Measurements from ENCODE around the gene PLEKHG1.

Gene PLEKHG1

DNA sequence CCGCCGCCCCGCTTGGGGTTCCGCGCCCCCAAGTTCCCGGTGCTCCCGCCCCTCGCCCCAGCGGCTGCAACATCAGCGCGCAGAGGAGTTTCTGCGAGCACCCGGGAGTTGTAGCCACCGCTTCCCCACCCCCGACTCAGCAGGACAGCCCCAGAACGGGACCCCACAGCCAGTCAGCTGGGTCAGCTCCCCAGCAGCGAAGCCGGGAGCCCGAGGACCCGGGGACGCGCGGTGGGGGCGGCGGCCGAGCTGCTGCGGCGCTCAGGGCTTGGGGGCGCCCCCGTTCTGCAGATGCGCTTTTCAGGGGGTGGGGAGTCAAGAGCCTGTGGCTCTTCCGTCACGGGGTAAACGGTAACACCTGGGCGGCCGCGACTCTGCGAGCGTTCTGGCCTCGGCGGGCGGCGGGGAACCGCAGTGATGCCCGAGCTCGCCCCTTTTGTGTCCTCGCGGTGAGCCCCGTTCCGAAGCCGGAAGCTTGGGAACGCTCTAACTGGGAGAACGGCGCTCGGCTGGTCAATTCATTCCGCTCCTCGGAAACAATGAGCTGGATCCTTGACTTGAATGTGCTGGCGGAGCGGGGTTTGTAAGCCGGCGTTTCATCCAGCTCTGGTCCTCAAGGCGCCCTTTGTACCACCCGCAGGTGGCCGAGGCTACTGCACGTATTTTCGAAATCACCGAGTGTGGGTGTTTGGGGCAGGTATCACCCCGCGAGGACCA, 774 bp downstream of the PLEKHG1 start:
- H3K27me3 ChIP-seq (ENCODE audit: control insufficient read depth in 2 of 2, insufficient read depth in 2 of 2, low read length in 2 of 2), result no peaks in the 10 kb centered on the region
- no peaks in the 10 kb centered on the region for H3K36me3 ChIP-seq (ENCODE audit: control insufficient read depth in 2 of 2, insufficient read depth in 2 of 2, low read length in 2 of 2)
- H3K4me3 ChIP-seq (ENCODE audit: low read length in 2 of 2), result peak overlapping the region; percentile 78 to 79
- H3K27ac ChIP-seq (ENCODE audit: low read depth in 2 of 2, low read length in 2 of 2), result peak overlapping the region; percentile 88 to 89
- H3K4me1 ChIP-seq (ENCODE audit: control insufficient read depth in 2 of 2, insufficient read depth in 2 of 2, low read length in 2 of 2), result peaks cover 15 to 24% of the 10 kb centered on the region in 2 donors
- H3K9ac ChIP-seq (ENCODE audit: low read depth in 1 of 2, low read length in 2 of 2), result peak overlapping the region; percentile 54 to 84
- no peaks in the 10 kb centered on the region for H3K9me3 ChIP-seq (ENCODE audit: control insufficient read depth in 2 of 2, low read length in 2 of 2)

DNA sequence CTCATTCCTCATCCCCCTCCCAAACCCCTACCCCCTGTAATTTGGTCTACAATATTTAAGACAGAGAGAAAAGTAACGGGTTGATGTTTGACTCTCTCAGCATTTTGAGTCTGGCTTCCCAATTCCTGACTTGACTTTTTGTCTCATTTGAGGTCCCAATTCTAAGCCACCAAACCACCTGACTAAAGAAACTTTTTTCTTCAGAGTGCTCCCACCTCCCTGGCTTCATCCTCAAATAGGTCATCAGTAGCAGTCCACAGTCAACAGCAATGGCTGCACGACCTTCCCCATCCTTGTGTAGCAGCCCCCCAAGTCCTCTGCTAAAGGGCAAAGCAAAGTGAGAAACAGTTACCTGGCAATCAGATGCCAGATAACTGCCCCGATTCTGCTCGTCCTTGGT, 1.8 kb downstream of the PLEKHG1 start:
- Histone ChIP-seq H3K9ac (ENCODE audit: low read depth in 1 of 2, low read length in 2 of 2) (peak overlapping the region in 1 of 2 donors; percentile 84), H3K27ac (ENCODE audit: low read depth in 2 of 2, low read length in 2 of 2) (no peak overlapping the region), H3K9me3 (ENCODE audit: control insufficient read depth in 2 of 2, low read length in 2 of 2) (no peaks in the 10 kb centered on the region), H3K27me3 (ENCODE audit: control insufficient read depth in 2 of 2, insufficient read depth in 2 of 2, low read length in 2 of 2) (no peaks in the 10 kb centered on the region), H3K36me3 (ENCODE audit: control insufficient read depth in 2 of 2, insufficient read depth in 2 of 2, low read length in 2 of 2) (no peaks in the 10 kb centered on the region), H3K4me3 (ENCODE audit: low read length in 2 of 2) (peak overlapping the region in 1 of 2 donors; percentile 78), H3K4me1 (ENCODE audit: control insufficient read depth in 2 of 2, insufficient read depth in 2 of 2, low read length in 2 of 2) (peaks cover 11 to 23% of the 10 kb centered on the region in 2 donors)

DNA sequence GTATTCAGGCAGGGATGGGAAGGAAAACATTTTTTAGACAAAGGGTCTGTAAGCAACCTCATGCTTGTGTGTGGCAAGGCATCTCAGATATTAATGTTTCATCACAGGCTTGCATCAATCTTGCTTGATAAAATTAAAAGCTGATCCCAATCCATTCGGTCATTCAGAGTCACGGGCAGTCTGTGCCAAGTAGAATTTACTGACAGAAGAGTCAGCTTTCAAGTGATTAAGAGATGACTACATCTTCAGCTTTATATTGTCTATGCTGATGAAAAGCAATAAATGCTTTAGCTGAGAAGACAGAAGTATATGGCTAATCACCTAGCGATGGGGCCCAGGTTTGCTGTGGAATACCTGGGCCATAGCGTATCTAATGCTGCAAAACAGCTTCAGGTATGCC, 3.5 kb downstream of the PLEKHG1 start:
- H3K4me3 ChIP-seq (ENCODE audit: low read length in 2 of 2), result no peak overlapping the region
- H3K27me3 ChIP-seq (ENCODE audit: control insufficient read depth in 2 of 2, insufficient read depth in 2 of 2, low read length in 2 of 2), result no peaks in the 10 kb centered on the region
- no peaks in the 10 kb centered on the region for H3K36me3 ChIP-seq (ENCODE audit: control insufficient read depth in 2 of 2, insufficient read depth in 2 of 2, low read length in 2 of 2)
- H3K4me1 ChIP-seq (ENCODE audit: control insufficient read depth in 2 of 2, insufficient read depth in 2 of 2, low read length in 2 of 2), result peaks cover 4 to 10% of the 10 kb centered on the region in 2 donors
- H3K9me3 ChIP-seq (ENCODE audit: control insufficient read depth in 2 of 2, low read length in 2 of 2), result no peaks in the 10 kb centered on the region
- H3K27ac ChIP-seq (ENCODE audit: low read depth in 2 of 2, low read length in 2 of 2), result no peak overlapping the region
- H3K9ac ChIP-seq (ENCODE audit: low read depth in 1 of 2, low read length in 2 of 2), result no peak overlapping the region

DNA sequence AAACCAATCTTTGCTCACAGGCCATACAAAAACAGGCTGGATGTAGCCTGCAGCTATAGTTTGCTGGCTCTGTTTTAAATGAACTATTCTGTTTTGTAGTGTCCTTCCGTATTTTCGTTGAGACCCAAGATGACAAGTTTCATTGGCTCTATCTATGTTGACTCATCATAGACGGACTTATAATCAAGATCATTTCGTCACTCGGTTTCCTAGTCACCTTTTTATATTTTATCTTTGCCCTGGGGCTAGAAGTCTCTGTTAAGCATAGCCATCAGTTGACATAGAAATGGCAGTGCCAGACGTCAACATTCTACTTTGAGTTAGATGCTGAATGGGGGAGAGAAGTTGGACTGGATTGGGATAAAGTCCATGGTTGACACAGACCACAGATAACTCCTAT, 4.8 kb downstream of the PLEKHG1 start:
- Histone ChIP-seq H3K36me3 (ENCODE audit: control insufficient read depth in 2 of 2, insufficient read depth in 2 of 2, low read length in 2 of 2) (no peaks in the 10 kb centered on the region), H3K27me3 (ENCODE audit: control insufficient read depth in 2 of 2, insufficient read depth in 2 of 2, low read length in 2 of 2) (no peaks in the 10 kb centered on the region), H3K4me1 (ENCODE audit: control insufficient read depth in 2 of 2, insufficient read depth in 2 of 2, low read length in 2 of 2) (no peaks in the 10 kb centered on the region), H3K9me3 (ENCODE audit: control insufficient read depth in 2 of 2, low read length in 2 of 2) (no peaks in the 10 kb centered on the region), H3K4me3 (ENCODE audit: low read length in 2 of 2) (no peak overlapping the region), H3K9ac (ENCODE audit: low read depth in 1 of 2, low read length in 2 of 2) (no peak overlapping the region), H3K27ac (ENCODE audit: low read depth in 2 of 2, low read length in 2 of 2) (no peak overlapping the region)

DNA sequence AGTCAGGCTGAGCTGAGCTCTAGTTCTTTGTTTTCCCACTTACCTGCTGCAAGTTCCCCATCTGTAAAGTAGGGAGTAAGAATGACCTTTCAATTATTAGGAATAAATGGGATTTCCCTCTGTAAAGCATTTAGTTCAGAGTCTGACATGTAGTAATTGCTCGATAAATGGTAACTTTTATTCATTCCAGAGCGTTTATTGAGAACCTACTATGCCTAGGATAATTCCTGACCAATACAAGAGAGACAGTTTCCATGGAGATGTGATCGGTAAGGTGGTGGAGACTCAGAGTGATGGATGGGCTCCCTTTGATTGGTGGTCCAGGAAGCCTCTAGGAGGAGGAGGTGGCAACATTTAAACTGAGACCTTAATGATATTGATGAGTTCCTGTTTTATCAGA, 5.6 kb downstream of the PLEKHG1 start:
- Histone ChIP-seq H3K36me3 (ENCODE audit: control insufficient read depth in 2 of 2, insufficient read depth in 2 of 2, low read length in 2 of 2) (no peaks in the 10 kb centered on the region), H3K9me3 (ENCODE audit: control insufficient read depth in 2 of 2, low read length in 2 of 2) (no peaks in the 10 kb centered on the region), H3K4me3 (ENCODE audit: low read length in 2 of 2) (no peak overlapping the region), H3K4me1 (ENCODE audit: control insufficient read depth in 2 of 2, insufficient read depth in 2 of 2, low read length in 2 of 2) (no peaks in the 10 kb centered on the region), H3K9ac (ENCODE audit: low read depth in 1 of 2, low read length in 2 of 2) (no peak overlapping the region), H3K27ac (ENCODE audit: low read depth in 2 of 2, low read length in 2 of 2) (no peak overlapping the region), H3K27me3 (ENCODE audit: control insufficient read depth in 2 of 2, insufficient read depth in 2 of 2, low read length in 2 of 2) (no peaks in the 10 kb centered on the region)

DNA sequence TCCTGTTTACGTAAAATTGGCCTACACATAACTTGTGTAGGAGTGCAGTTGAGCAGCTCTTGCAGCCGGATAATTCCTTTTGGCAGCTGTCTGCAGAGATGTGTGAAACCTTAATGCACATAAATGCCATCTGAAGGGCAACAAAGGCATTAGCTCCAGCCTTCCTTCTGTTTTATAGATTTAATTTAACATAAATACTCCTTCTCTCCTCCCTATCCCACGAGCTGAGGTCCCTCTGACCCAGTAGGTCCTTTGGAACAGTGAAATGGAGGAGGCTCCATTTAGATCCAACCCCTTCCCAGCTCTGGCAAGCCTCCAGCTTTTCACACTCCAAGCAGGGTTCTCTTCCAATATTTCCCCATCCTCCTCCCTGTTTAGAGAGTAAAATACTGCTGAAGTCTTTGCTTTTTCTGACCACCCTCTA, 6.5 kb downstream of the PLEKHG1 start:
- Histone ChIP-seq H3K9me3 (ENCODE audit: control insufficient read depth in 2 of 2, low read length in 2 of 2) (no peaks in the 10 kb centered on the region), H3K4me3 (ENCODE audit: low read length in 2 of 2) (no peak overlapping the region), H3K4me1 (ENCODE audit: control insufficient read depth in 2 of 2, insufficient read depth in 2 of 2, low read length in 2 of 2) (no peaks in the 10 kb centered on the region), H3K27me3 (ENCODE audit: control insufficient read depth in 2 of 2, insufficient read depth in 2 of 2, low read length in 2 of 2) (no peaks in the 10 kb centered on the region), H3K9ac (ENCODE audit: low read depth in 1 of 2, low read length in 2 of 2) (no peak overlapping the region), H3K36me3 (ENCODE audit: control insufficient read depth in 2 of 2, insufficient read depth in 2 of 2, low read length in 2 of 2) (no peaks in the 10 kb centered on the region), H3K27ac (ENCODE audit: low read depth in 2 of 2, low read length in 2 of 2) (no peak overlapping the region)

DNA sequence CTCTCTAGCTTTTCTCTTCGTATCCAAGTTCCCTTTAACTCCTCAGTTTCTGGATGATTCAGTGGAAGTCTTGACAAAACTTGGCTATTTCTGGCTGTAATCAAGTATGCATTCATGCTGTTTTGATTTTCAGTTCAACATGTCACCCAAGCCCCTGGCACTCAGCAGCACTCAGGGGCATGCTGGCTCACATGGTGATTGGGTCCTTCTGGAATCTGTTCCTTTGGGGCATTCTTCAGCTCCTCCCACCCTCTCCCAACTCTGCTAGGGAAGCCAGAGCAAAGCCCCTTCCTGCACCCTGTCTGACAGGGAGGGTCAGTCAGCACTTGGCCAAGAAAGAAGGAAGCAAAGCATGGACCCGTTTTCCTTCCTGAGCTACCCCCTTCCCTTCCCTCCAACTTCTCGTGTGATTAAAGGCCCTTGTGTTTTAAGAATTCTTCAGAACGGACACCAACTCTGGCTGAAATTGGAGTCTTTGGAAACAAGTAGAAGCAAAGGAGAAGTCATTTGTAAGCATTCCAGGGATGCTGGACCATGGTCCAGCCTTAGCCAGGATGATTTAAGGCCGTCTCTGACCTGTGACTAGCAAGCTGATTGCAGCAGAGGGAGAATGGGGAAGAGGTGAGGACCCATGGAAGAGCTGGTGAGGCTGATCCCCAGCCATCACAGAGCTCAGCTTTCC, 7.1 kb downstream of the PLEKHG1 start:
- no peaks in the 10 kb centered on the region for H3K9me3 ChIP-seq (ENCODE audit: control insufficient read depth in 2 of 2, low read length in 2 of 2)
- H3K36me3 ChIP-seq (ENCODE audit: control insufficient read depth in 2 of 2, insufficient read depth in 2 of 2, low read length in 2 of 2), result no peaks in the 10 kb centered on the region
- no peaks in the 10 kb centered on the region for H3K4me1 ChIP-seq (ENCODE audit: control insufficient read depth in 2 of 2, insufficient read depth in 2 of 2, low read length in 2 of 2)
- no peak overlapping the region for H3K4me3 ChIP-seq (ENCODE audit: low read length in 2 of 2)
- no peak overlapping the region for H3K9ac ChIP-seq (ENCODE audit: low read depth in 1 of 2, low read length in 2 of 2)
- no peaks in the 10 kb centered on the region for H3K27me3 ChIP-seq (ENCODE audit: control insufficient read depth in 2 of 2, insufficient read depth in 2 of 2, low read length in 2 of 2)
- H3K27ac ChIP-seq (ENCODE audit: low read depth in 2 of 2, low read length in 2 of 2), result no peak overlapping the region

DNA sequence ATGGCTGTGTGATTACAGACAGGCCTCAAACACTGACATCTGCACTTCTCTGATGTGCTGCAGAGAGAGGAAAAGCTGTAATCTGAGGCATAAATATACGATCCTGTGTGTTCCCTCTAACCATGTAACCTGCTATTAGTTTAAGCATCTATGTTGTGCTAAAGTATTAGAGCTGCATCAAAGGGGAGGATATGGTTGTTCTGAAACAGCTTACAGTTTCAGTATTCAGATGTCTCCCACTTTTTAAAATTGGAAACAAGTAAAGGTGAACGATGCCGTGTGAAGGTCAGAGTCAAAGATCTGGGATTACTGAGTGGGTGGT, 7.6 kb downstream of the PLEKHG1 start:
- Histone ChIP-seq H3K4me1 (ENCODE audit: control insufficient read depth in 2 of 2, insufficient read depth in 2 of 2, low read length in 2 of 2) (no peaks in the 10 kb centered on the region), H3K27ac (ENCODE audit: low read depth in 2 of 2, low read length in 2 of 2) (no peak overlapping the region)

DNA sequence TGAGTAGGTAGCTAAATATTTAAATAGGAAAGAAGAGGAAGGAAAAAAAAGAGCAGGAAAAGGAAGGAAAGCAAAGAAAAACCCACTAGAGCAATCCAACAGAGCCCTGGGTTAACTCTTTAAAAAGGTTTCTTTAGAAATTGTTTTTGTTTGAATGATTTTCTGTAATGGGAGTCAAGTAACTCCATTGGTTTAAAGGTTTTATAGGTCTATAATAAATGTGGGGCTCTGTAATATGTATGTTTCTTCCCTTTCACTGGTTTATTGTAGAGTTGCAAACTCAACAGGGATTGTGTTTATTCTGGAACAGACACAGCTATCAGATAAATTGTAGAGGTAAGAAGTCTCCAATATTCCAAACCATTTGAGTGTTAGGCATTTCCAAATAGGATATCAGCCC, 10.9 kb downstream of the PLEKHG1 start:
- no peak overlapping the region for H3K27ac ChIP-seq (ENCODE audit: low read depth in 2 of 2, low read length in 2 of 2)

More for the DNA sequence above, 7.6 kb downstream of the PLEKHG1 start:
- Histone ChIP-seq H3K9ac (ENCODE audit: low read depth in 1 of 2, low read length in 2 of 2) (no peak overlapping the region), H3K27me3 (ENCODE audit: control insufficient read depth in 2 of 2, insufficient read depth in 2 of 2, low read length in 2 of 2) (no peaks in the 10 kb centered on the region), H3K36me3 (ENCODE audit: control insufficient read depth in 2 of 2, insufficient read depth in 2 of 2, low read length in 2 of 2) (no peaks in the 10 kb centered on the region), H3K9me3 (ENCODE audit: control insufficient read depth in 2 of 2, low read length in 2 of 2) (no peaks in the 10 kb centered on the region), H3K4me3 (ENCODE audit: low read length in 2 of 2) (no peak overlapping the region)

DNA sequence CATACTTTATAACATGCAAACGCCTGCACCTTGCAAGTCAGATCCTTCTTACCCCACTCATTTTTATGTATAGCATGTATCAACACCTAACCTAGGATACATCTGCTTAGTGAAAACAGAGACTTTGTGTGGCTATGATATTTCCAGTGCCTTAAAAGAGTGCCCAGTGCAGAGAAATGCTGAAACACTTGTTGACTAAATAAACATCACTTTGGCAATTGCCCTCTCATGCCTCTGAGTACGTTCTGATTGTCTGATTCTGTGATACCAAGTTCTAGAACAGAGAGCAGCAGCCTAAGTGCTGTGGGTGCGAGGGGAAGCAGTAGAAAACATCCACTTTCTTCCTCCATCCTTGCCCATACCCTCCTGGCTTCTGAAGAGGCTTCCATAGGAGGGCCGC, 13.6 kb downstream of the PLEKHG1 start:
- H3K27ac ChIP-seq (ENCODE audit: low read depth in 2 of 2, low read length in 2 of 2), result no peak overlapping the region
- no peaks in the 10 kb centered on the region for H3K27me3 ChIP-seq (ENCODE audit: control insufficient read depth in 2 of 2, insufficient read depth in 2 of 2, low read length in 2 of 2)
- no peaks in the 10 kb centered on the region for H3K36me3 ChIP-seq (ENCODE audit: control insufficient read depth in 2 of 2, insufficient read depth in 2 of 2, low read length in 2 of 2)
- H3K9ac ChIP-seq (ENCODE audit: low read depth in 1 of 2, low read length in 2 of 2), result no peak overlapping the region
- H3K4me3 ChIP-seq (ENCODE audit: low read length in 2 of 2), result no peak overlapping the region
- no peaks in the 10 kb centered on the region for H3K9me3 ChIP-seq (ENCODE audit: control insufficient read depth in 2 of 2, low read length in 2 of 2)
- H3K4me1 ChIP-seq (ENCODE audit: control insufficient read depth in 2 of 2, insufficient read depth in 2 of 2, low read length in 2 of 2), result peaks cover 0 to 7% of the 10 kb centered on the region in 2 donors

More for the DNA sequence above, 10.9 kb downstream of the PLEKHG1 start:
- Histone ChIP-seq H3K36me3 (ENCODE audit: control insufficient read depth in 2 of 2, insufficient read depth in 2 of 2, low read length in 2 of 2) (no peaks in the 10 kb centered on the region), H3K27me3 (ENCODE audit: control insufficient read depth in 2 of 2, insufficient read depth in 2 of 2, low read length in 2 of 2) (no peaks in the 10 kb centered on the region), H3K4me1 (ENCODE audit: control insufficient read depth in 2 of 2, insufficient read depth in 2 of 2, low read length in 2 of 2) (peaks cover 0 to 4% of the 10 kb centered on the region in 2 donors), H3K9ac (ENCODE audit: low read depth in 1 of 2, low read length in 2 of 2) (no peak overlapping the region), H3K9me3 (ENCODE audit: control insufficient read depth in 2 of 2, low read length in 2 of 2) (no peaks in the 10 kb centered on the region), H3K4me3 (ENCODE audit: low read length in 2 of 2) (no peak overlapping the region)

Measured in mucosa of rectum (tissue), 2 donors.